ENCODE results near the gene ZNF444.

- TF ChIP-seq CTCF (IDR thresholded peaks at IDR 0.05 in 2 of 3, conservative IDR thresholded peaks at IDR 0.05 in 1 of 3; ENCODE audit: borderline replicate concordance in 1 of 3, insufficient read depth in 1 of 3, low read depth in 2 of 3, low read length in 2 of 3) (no peak), EGR1 (IDR thresholded peaks at IDR 0.05; ENCODE audit: low read depth) (no peak), POLR2A (IDR thresholded peaks at IDR 0.05; ENCODE audit: borderline replicate concordance, extremely low read depth, insufficient read depth, insufficient read length) (no peak), JUND (IDR thresholded peaks at IDR 0.05) (no peak), MAX (IDR thresholded peaks at IDR 0.05) (no peak), EZH2 (IDR thresholded peaks at IDR 0.05) (no peak), SP1 (IDR thresholded peaks at IDR 0.05; ENCODE audit: low read depth) (no peak)
Measured at GRCh38 chr19:56091751-56092546, 49.1 kb upstream of the ZNF444 start.
